Hematopoietic multipotent progenitor cell treated with erythropoietin and hydrocortisone succinate and interleukin-3 and kit ligand, for 8 days (in vitro differentiated cells): ENCODE data around the gene METTL25B.
"Not testable (repeated sequence)": the region's sequence is repeated elsewhere in the genome, so short reads cannot be mapped to it uniquely, and the experiment has no call there.

Experiments used
- DNase-seq: peaks from one replicate; pipeline ENCODE4 v3.0.0-alpha.2; 2015

METTL25B gene

DNA sequence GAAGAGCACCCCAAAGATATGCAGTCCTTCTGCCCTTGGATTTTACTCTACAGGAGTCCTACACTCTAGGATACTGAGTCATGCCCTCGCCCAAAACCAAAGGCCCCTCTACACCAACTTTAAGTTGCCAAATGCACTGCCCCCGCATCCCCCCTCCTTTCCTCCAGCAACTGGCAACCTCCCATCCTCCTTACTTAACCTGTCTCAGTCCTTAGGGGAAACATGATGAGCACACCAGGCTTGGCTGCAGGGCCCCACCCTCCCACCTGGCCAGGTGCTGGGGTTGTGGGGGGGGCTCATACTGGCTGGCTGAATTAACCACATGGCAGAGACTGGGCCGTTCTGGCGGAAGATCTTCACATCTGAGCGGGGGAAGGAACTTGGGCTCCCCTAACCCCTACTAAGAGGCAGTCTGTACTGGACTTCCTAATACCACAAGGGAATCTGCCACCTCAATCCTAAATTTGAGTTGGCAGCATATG, 22.0 kb downstream of the METTL25B start:
- DNase-seq = peak; percentile 74

DNA sequence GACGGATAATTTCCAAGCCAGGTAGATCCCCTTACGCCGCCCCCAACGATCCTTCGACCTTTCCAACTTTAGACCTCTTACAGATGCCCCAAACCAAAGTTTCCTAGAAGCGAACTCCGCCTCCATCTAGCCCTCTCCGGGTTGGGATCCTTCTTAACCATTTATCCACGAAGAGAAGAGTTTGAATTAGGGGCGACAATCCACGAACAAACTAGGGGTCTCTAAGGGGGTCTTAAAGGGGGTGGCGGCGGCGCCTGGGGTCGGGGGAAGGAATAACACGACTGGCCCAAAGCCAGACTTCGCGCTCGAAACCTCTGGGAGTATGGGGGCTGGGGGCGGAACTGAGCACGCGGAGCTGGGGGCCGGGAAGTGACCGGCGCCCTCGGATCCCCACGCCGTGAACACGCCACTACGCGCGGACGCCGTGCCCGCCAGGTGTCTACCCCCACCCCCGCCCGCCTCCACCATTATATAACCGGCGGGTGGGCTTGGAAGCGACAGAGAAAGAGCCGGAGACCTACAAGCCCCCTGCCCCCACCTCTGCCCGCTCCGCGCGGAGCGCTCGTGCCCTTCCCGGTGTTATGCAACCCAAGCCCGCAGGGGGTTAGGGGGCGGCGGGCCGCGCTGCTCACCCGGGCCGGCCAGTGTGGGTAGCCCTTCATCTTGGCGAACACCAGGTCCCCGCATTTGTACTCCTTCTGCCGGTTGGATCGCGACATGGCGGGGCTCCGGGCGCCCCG, 22.6 kb downstream of the METTL25B start:
- peak; percentile 32 for DNase-seq

DNA sequence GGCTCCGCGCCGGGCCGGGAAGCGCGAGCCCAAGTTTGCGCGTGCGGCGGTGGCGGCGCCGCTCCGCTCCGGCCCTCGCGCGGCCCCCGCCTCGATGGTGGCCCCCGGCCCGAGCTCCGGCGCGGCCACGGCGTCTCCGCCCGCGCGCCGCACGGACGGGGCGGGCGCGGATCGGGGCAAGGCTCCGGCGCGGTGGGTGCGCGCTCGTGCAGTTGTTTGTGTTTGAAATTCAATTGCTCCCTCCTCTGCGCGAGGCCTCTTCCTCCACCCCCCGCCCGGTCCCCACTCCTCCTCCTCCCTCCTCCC, 23.1 kb downstream of the METTL25B start, which contains the start of gene HDGF:
TSS of gene HDGF (minus strand) at position 225 of the 306 bp plus-strand sequence. CDS start 246 bp downstream, outside the sequence.
- no peak for DNase-seq

DNA sequence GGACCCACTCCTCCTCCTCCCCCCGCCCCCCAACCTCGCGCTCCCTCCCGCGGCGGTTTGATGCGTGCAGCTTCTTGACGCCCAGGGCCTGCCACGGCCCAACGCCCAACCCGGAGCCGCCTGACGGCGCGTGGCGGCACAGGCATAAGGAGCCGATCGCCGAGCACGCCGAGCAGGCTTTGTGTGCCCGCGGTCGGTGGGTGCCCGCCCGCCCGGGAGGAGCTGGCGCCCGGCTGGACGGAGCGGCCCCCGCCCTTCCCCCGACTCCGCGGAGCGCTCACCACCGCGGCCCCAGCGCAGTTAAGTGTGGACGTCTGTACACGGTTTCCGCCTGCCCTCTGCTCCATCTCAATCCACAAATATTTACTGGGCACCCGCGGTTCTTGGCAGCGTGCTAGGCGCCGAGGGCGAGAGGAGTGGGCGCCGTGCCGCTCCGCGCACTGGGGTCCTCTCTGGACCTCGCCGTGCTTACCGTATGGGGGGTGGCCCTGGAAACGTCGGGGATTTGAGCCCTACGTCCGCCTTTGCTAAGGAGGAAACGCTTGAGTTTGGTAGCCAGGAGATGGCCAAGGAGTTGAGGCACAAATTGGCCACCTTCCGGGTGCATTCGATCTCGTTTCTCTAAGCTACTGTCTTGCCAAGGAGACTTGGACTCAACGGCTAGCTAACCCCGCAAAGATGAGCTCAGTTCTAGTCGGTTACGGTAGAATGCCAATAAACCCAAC, 23.6 kb downstream of the METTL25B start:
- peak; percentile 95 for DNase-seq

DNA sequence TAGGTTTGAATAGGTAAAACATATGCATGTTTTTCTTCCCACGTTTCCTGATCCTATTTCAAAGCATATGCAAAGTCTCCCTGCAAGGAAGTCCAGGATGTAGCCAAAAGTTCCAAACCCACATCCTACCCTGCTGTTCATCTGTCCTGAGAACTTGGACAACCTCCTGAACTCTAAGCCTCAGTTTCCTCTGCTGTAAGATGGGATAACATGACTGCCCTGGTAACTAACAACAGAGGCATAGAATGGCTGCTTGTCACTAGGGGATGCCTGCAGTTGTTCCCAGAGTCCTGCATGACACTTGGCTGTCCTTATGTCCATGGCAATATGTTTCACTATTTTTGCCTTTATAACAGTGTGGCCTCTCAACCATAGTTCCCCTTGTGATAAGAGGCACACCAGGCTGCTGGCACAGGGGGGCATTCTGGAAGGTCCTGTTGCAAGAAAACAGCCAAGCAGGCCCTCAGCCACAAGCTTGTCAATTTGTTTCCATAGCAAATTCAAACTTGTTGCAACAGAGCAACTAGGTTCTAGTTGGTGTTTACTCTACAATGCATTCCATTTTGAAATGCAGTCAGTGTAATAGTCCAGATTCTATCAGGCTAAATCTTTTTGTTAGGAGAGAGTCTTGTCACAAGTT, 24.7 kb downstream of the METTL25B start:
- peak; percentile 44 for DNase-seq

DNA sequence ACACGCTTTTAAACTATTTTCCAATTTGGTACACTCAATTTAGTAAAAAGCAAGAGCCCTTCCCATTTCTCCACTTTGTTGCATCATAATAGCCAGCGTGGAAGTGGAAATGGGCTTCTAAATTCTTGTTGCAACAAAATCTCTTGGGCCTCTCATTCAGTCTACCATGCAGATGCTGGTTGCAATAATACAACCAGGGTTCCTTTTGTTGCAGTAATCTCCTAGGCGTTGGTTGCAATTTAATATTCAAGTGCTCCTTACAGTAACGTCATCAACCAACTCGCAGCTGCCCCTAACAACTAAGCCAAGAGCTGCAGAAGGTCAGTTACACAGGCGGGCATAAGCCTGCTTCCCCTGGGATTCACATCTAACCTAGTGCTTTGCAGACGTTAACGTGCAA, 25.9 kb downstream of the METTL25B start:
- DNase-seq = no peak

DNA sequence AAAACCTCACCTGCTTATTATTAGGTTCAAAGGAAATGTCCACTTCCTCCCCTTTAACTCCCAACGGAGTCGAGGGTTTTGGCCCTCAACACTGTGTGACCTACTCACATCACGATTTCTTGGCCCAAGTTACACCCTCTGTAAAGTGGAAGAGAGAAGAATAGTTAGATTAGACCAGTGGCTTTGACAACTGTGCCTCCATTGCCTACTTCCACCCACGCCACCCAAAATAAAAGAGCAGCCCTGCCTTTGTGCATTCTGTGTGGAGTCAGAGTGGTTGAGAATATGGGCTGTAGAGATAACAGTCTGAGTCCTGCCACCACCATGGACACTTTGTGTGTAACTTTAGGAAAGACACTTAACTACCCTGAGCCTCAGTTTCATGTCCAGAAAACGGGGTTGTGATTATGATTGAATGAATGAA, 27.3 kb downstream of the METTL25B start:
- peak; percentile 85 for DNase-seq

DNA sequence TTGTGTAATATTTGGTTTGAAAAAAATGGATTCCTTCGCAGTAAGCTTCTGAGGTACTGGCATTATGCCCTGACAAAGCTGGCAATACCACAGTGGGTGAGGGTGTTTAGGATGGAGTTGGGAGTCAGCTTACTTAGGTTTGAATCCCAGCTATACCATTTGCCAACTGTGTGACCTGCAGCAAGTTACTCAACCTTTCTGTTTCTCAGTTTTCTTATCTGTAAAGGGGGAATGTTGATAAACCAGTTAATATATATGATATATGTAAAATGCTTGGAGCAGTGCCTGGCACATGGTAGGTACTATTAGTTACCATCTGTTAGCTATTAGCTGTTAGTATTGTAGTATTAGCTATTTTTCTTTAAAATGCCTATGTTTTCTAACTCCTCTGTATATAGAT, 28.1 kb downstream of the METTL25B start:
- DNase-seq = peak; percentile 46

DNA sequence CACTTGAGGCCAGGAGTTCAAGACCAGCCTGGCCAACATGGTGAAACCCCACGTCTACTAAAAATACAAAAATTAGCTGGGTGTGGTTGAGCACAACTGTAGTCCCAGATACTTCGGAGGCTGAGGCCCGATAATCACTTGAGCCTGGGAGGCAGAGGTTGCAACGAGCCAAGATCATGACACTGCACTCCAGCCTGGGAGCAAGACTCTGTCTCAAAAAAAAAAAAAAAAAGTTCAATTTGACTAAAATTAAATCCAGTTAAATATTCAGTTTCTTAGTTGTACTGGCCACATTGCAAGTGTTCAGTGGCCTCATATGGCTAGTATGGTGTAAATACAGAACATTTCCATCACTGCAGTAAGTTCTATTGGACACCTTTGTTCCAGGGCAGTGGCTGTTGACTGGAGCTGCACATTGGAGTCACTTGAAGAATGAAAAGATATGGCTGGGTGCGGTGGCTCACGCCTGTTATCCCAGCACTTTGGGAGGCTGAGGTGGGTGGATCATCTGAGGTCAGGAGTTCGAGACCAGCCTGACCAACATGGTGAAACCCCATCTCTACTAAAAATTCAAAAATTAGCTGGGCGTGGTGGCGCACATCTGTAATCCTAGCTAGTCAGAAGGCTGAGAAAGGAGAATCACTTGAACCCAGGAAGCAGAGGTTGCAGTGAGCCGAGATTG, 29.4 kb downstream of the METTL25B start:
- DNase-seq = peak; percentile 92

DNA sequence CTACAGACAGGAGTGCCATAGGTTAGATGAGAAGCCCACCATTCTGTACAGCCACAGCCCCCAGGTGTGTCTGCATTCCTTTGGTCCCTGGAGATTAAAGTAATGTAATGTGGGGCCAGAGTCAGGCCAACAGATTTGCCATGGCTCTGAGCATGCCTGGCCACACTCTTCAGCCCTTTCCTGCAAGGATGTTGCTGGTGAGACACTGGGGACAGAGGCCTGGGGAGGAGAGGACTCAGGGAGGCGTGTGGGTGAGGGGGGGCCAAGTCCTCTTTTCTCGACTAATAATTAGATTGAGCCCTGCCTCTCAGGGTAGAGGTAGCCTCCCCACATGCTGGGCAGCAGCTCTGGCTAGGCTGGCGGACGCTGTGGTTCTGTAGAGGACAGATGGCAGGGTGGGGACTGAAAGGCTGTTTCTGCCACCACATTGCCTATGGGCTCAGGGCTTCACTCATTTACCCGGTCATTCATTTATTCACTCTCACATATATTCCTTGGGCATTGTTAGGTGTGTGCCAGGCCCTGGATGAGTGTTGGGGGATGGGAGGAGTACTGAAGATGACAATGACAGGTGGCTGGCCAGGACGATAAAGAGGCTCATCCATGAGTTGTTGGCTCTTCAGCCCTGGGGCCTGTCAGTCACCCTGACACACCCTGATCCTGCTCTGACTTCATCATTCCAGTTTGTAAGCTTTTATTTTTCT, 32.0 kb downstream of the METTL25B start:
- DNase-seq = peak; percentile 45

DNA sequence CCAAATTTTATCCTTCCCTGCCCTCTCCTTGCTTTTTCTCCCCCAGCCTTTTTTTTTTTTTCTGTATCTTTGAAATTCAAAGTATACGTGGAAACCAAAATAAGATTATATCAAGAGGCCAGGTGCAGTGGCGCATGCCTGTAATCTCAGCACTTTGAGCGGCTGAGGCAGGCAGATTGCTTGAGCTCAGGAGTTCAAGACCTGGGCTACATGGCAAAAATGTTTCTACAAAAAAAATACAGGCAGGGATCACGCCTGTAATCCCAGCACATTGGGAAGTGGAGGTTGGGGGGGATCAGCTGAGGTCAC, 32.5 kb downstream of the METTL25B start:
- no peak for DNase-seq

DNA sequence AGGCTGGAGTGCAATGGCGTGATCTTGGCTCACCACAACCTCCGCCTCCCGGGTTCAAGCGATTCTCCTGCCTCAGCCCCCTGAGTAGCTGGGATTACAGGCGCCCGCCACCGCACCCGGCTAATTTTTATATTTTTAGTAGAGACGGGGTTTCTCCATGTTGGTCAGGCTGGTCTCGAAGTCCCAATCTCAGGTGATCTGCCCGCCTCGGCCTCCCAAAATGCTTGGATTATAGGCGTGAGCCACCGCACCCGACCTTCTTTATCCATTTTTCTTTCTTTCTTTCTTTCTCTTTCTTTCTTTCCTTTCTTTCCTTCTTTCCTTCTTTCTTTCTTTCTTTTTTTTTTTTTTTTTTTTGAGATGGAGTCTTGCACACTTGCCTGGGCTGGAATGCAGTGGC, 36.9 kb downstream of the METTL25B start:
- not testable (repeated sequence) for DNase-seq

DNA sequence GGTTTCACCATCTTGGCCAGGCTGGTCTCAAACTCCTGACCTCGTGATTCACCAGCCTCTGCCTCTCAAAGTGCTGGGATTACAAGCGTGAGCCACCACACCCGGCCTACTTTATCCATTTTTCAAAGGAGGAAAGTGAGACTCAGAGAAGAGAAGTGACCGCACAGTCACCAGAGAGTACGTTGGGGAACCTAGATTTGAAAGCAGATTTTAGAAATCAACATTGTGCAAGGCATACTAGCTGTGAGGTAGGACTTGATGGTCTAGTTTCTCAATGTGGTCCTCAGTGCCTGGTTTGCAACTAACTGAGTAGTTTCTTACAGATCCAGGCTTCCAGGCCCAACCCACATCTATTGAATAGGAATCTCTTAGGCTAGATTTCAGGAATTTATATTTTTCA, 37.4 kb downstream of the METTL25B start:
- peak; percentile 24 for DNase-seq

DNA sequence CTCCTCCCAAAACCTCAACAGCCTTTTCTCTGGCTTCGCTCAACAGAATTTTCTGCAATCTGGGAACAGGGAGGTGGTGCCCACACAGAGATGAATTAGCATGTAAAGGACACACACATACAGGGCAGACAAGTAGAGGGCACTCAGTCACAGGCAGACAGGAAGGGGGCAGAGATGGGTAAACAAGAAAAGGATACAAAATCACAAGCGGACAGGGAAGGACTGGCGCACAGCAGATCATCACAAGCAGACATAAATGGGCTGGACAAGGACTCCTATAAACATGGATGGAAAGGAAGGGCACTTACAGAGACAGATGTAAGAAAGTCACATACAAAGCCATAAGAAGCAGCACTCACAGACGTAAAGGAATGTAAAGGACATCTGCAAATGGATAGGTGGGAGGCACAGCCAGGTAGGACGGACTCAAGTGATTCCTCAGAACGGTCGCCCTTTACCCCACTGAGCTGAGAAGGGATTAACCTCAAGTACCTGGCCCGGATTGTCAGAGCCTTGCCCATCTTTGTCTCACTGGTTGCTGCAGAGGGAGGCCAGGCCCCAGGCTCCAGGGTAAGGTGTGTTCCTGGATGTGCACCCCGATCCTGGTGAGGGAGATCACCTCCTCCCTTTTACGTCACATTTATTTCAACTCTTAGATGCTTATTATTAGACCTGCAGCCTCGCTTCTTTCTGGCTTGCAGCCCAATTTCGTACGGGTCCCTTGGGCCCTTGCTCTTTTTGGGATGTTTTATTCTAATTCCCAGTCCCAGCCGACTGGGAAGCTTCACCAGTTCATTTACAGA, 38.2 kb downstream of the METTL25B start:
- peak; percentile 34 for DNase-seq

DNA sequence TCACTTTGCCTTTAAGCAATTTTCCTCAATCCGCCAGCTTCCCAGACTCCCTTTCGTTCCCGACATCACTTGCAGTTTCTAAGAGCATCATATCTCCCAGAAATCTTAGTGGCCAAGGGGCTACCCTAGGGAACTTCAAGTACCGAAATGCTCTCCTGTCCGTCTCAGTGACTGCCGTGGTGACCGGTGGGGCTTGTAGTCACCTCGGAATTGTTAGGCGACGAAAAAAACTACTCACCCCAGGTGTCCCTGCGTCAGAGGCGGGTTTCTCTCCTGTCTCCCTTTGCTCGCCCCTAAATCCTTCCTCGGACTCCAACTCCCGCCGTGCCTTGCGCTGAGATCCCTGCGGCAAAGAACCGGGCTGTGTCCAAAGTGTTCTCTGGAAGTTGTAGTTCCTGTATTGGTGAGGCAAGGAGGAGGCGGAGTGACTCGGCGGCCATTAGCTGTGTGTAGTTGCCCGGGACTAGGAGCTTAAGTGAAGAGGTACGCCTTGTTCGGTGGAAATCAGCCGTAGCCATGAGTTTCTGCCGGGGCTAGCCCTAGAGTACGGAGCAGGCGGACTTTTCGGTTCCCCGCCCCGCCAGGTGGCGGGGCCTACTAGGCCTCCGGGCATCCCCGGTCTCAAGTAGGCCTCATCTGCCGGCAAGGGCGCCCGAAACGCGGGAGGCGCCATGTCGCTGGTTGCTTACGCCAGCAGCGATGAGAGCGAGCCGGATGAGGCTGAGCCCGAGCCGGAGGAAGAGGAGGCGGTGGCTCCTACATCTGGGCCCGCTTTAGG, 39.0 kb downstream of the METTL25B start, which contains the start of gene PRCC:
TSS of gene PRCC (plus strand) at position 435 of the 778 bp plus-strand sequence. CDS start at position 672, 237 bp downstream.
- peak; percentile 100 for DNase-seq

DNA sequence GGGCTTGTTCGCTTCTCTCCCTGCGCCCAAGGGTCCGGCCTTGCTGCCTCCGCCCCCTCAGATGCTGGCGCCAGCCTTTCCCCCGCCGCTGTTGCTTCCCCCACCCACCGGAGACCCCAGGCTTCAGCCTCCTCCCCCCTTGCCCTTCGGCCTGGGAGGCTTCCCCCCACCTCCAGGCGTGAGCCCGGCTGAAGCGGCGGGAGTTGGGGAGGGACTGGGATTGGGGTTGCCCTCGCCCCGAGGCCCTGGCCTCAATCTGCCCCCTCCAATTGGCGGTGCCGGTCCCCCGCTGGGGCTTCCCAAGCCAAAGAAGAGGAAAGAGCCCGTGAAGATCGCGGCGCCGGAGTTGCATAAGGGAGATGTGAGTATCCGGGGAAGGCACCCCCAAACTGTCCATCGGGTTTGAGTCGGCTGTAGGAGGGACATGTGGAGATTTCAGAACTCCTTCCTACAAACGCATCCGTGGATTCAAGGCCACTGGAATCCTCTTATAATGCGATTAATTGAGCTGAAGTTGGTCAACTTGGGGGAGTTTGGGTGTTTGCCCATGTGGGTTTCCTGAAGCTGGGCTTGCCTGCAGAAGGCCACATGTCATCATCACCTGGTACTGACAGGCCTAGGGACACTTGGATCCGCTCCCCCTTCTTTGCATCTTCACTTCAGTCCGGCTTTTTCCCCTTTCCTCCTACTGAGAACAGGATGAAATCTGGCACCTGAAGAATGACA, 39.8 kb downstream of the METTL25B start:
- DNase-seq = peak; percentile 33

DNA sequence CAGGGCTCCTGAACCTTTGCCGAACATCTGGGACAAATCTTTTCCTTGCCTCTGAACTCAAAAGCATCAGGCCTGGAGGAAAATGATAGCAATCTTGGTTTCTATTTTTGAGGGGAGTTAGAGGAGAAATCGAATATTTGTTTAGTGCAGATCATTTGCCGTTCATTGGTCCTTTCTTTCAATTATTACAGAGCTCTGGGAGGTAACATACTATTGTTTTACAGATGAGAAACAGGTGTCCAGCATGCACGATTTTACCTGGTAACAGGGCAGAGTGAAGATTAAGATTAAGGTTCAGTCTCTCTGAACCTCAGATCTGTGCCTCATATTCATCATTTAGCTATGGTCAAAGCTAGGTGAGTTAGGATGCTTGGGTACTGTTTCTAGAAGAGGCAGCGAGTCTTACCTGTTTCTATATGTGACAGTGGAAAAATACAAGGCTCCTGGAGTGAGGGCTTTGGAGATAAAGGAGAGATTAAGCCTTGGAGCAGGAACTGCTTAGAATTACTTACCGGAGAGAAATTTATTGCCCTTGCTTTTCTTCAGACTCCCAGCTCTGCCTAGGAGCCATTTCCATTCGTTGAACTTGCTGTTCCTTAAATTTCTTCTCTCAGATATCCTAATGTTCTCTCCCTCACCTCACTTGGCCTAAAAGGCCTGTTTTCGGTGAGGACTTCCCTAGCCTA, 40.5 kb downstream of the METTL25B start:
- DNase-seq = no peak

DNA sequence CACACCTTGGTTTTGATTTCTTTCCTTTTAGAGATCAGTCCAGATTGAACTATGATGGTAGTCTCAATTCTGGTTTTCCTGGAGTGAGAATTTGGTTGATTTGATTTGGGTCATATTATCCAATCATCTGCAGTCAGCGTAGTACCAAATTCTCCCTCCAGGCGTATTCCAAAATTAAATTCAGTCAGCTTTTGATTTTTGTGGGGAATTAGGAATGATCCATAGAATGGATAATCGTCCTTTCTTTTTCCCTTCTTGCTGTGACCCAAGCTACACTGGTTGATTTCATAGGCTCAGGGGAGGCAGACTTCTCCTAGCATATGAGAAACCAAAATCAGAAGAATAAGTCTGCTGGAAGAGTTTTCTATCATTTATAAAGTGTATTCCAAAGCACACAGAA, 44.0 kb downstream of the METTL25B start:
- DNase-seq = no peak

DNA sequence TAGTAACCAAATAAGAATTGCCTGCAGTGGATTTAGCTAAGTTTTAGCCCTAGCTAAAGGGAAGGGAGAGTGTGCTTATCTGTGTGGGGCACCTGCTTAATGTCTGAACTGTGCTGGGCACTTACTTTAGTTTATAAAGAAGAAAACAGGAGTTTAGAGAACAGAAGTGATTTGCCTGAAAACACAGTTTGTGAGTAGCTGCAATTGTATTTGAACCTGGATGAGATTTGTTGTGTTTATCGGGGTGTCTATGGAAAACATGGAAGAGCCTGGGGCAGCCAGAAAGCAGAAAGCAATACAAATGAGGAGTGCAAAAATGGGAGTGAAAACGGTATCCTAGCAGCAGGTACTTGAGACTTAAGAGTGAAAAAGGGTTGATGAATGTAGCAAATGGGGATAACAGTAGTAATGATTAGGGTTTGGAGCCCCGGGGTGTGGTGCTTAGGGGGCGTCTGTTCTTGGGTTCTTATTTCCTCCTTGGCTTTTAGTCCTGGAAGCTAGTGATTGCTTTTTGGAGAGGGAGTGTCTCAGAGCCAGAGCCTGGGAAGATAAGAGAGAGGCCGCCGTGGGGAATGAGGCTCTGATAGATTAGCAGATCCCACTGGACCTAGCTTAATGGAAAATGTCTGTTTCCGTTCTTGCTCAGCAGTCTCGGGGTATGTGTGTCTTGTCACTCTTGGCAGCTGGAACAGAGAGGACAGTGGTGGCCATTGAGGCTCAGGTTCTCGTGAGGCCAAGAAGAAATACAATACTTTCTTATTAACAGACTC, 44.6 kb downstream of the METTL25B start:
- peak; percentile 62 for DNase-seq
